GM19328 (cell line): ENCODE measurements around the gene SLC22A23.

Source experiments
- ATAC-seq: cut with Tn5 transposase; IDR thresholded peaks from one replicate; pipeline ENCODE4 v1.9.1; 2021; ENCODE audit warnings: mild to moderate bottlenecking, moderate library complexity; ENCODE audit not compliant: unreplicated experiment

Gene SLC22A23

DNA sequence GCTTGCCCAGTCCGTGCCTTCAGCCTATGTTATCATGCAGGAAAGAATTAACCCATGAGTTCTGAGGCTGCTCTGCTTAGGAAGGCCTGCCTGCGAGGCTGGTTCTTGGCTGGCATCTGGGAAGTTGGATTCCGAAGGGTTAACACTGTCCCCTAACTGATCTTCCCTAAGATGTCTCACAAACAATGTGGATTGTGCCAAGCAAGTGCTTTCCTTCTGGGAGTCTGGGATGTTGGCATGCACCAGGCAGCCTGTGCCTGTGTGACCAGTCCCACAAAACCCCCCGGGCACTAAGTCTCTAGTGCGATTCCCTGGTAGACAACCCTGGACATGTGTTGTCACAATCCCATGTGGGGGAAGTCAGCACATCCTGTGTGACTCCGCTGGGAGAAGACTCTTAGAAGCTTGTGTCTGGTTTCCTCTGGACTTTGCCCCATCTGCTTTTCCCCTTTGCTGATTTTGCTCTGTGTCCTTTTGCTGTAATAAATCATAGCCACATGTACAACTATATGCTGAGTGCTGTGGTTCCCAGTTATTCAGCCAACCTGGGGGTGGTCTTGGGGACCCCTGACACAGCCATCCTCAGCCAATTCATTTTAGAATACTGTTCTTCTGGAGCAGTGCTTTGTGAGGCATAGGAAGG is 83.8 kb downstream of the SLC22A23 start:
- no peak for ATAC-seq

DNA sequence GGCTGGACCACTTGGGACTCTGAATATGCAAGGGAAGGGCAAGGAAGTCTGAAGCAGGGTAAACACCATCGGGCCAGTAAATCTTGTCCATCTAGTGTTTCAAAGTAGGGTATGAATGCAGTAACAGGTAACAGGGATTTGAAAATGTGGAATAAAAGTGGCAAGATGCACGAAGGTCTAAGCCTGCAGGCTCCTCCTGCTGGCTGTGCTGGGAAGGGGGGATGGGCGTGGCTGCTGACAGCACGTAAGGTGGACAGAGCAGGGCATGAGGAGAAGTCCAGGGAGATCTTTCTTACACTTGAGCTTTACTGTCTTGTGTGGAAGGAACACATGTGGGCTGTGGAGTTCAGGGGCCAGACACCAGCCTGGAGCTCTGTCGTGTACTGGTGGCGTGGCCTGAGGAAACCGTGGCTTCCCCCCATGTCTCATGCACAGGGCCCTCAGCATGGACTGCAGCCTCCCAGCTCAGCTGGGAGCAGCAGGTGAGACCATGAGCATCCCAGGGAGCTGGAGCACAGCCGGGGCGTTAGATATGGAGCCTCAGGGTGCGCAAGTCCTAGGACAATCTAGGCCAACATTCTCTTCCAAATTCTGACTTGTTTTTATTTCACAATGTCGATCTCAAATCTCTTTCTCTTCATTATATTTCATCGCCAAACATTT is 84.5 kb downstream of the SLC22A23 start:
- no peak for ATAC-seq

- ATAC-seq, result no peak
Observed at GRCh38 chr6:3371222-3371949, 85.5 kb downstream of the SLC22A23 start.

GRCh38 chr6:3370361-3371221 is 86.3 kb downstream of the SLC22A23 start:
- no peak for ATAC-seq

- no peak for ATAC-seq
Observed at GRCh38 chr6:3369985-3370360, 86.9 kb downstream of the SLC22A23 start.

GRCh38 chr6:3368685-3369084 is 88.2 kb downstream of the SLC22A23 start:
- no peak for ATAC-seq

DNA sequence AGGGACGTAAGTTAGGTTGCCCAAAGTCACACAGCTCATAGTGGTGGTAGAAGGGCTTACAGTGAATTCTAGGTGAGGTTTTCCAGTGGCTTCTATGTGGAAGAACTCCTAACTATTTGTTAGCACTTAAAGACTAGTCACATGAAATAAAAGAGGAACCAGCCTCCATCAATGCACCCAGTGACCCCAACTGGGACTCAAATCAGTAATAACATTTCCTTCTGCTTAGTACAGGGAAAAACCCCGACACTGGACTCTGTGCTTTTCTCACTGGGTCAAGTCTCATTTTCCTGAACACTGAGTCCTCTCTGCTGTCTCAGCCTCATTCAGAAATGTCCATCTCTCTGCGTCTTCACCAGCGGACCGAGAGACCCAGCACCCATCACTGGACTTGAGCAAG is 89.2 kb downstream of the SLC22A23 start:
- no peak for ATAC-seq

- no peak for ATAC-seq
Observed at GRCh38 chr6:3366596-3367413, 90.0 kb downstream of the SLC22A23 start.

GRCh38 chr6:3364391-3364790 is 92.5 kb downstream of the SLC22A23 start:
- no peak for ATAC-seq

DNA sequence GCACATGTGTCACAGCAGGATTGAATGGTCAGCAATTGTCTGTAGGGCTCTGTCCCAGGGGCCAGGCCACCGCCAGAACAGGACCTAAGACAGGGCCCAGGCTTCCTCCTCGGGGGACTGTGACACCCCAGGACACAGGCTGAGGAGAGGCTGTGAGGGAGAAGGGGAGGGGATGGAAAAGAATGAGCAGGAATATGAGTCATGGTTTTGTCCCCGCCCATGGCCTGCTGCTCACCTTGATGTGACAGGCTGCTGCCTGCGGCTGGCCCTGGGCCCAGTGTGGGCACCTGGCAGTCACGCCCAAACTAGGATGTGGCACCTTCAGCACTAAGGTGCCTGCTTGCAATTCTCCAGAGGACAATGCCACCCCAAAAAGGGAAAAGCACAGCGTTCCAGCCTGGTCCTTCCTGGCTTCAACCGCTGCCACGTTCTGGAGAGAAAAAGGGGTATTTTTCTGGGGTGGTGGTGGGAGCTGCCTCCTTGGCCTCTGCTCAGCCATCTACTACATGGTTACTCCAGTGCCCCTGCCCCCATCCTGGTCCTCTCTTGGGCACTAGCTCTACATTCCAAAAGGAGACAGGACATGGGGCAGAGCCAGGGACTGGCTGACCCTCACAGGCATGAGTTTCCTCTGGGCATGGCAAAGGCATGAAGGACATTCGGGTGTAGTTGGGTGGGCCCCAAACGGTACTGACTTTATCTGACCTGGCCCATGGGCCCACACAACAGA is 93.4 kb downstream of the SLC22A23 start:
- ATAC-seq, result no peak

DNA sequence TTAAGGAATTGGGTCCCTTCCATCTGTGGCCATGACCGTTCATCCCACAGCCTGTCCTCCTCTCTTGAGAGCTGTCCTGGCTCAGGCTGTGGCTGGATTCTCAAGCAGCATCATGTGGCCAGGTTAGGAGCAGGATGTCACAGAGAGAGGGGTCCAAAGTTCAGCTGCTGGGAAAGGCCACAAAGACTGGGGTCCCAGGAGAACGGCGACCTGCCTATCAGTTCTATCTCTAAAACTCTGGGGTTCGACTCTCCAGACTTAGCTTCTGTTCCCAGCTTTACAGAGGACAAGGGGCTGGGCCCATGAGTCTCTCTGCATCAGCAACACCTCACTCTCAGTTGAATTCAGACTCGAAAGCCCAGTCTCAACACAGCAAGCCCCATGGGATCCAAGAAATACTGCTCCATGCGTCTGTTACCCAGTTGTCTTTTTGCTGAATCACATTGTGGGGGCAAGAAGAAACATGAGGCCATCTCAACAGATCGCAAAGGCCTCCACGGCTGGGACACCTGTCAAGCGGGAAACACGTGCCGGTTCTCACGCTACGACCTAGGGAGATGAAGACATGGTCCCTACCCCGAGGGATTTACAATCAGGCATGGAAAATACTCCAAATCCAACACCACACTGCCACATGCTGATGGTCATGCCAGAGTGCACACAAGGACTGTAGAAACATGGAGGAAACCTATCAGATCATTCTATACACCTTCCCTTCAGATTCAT is 95.4 kb downstream of the SLC22A23 start:
- ATAC-seq, result no peak

DNA sequence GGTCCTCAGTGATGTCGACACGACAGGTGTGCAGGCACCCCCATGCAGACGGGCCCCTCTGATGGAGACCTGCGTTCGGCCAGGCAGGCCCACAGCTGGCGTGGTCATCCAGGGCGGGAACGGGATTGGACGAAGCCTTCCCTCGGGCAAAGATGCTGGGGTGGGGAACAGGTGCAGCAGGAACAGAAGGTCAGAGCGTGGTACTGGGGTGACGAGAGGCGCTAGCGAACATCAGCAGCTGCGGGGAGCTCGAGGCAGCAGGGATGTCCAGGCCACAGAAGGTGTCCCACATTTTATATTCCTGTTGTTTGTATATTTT is 96.2 kb downstream of the SLC22A23 start:
- no peak for ATAC-seq

DNA sequence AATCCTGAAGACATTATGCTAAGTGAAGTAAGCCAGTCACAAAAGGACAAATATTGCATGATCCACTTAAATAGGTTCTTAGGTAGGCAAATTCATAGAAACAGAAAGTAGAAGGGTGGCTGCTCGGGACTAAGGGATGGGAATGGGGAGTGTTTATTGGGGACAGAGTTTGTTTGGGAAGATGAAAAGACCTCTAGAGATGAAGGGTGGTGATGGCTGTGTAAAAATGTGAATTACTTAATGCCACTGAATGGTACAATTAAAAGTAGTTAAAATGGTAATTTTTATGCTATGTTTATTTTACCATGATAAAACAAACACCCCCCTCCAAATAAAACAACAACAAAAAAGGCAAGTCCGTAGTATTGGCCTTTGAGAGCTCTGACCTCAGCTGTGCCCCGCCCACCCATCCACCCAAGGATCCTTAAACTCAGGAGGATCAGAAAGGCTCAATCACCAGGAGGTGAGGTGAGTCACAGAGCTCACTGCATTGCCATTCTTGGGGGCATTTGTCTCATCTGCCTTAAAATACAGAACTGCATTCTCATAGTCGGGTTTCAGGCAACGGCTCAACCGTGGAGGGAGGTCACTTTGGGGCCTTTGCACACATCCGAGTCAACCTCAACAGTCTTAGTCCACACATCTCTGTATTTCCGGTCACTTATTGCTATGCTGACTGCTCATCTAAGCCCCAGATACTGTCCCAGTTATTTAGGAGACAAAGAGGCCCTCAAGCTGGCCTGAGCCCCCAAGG is 96.7 kb downstream of the SLC22A23 start:
- ATAC-seq, result no peak

- no peak for ATAC-seq
Observed at GRCh38 chr6:3359101-3359752, 97.6 kb downstream of the SLC22A23 start.

GRCh38 chr6:3358413-3359100 is 98.3 kb downstream of the SLC22A23 start:
- ATAC-seq, result no peak

DNA sequence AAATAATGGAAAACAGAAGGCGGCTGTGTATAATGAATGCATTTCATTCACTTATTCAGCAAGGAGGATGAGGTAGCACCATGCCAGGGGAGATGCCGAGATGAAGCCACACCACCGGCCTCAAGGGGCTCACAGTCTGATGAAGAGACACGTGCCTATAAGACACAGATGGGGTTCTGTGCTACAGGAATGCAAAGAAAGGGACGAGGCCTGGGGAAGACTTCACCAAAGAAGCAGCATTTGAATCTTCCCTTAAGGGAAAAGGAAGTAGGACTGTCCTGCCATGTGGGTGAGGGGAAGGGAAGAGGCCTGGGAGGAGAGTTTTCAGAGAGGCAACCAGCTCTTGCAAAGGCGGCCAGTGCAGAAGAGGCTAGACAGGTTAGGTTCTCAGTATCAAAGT is 99.2 kb downstream of the SLC22A23 start:
- no peak for ATAC-seq

DNA sequence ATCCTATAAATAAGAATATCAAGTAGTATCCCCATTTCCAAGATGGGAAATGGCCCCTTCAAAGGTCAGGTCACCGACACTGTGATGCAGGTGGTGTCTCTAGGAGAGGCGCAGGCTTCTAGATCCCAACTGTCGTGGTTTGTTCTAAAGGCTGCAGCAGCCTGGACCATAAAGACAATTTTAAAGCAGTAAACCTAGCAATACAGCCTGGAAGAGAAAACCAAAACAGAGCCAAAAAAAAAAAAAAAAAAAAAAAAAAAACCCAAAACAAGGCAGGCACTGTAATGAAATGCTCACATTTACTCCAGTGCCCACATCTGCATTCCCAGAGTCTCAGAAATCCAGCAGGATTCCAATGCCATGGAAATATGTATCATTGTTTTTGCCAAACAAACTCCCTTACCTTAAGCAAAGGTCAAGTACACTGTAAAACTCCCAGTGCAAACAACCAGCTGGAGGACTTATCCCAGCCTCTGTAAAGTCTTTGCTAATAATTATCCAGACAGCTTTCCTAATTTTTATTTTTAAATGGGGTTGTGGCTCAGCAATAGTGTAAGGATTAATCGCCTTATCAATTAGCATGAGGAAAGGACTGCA is 99.9 kb downstream of the SLC22A23 start:
- no peak for ATAC-seq
